ENCODE results near the gene RMC1. TPM values are rescaled to one million over a fixed set of nuclear protein-coding genes. Genes with fewer than 3 reads are reported as not detected.
A peak's percentile ranks its signal among the peaks of the same experiment; 100 is the strongest.

Gene RMC1
- total RNA-seq, 6 experiments from 2014 or later = 17.3 to 19.9 (median 19.4) TPM

DNA sequence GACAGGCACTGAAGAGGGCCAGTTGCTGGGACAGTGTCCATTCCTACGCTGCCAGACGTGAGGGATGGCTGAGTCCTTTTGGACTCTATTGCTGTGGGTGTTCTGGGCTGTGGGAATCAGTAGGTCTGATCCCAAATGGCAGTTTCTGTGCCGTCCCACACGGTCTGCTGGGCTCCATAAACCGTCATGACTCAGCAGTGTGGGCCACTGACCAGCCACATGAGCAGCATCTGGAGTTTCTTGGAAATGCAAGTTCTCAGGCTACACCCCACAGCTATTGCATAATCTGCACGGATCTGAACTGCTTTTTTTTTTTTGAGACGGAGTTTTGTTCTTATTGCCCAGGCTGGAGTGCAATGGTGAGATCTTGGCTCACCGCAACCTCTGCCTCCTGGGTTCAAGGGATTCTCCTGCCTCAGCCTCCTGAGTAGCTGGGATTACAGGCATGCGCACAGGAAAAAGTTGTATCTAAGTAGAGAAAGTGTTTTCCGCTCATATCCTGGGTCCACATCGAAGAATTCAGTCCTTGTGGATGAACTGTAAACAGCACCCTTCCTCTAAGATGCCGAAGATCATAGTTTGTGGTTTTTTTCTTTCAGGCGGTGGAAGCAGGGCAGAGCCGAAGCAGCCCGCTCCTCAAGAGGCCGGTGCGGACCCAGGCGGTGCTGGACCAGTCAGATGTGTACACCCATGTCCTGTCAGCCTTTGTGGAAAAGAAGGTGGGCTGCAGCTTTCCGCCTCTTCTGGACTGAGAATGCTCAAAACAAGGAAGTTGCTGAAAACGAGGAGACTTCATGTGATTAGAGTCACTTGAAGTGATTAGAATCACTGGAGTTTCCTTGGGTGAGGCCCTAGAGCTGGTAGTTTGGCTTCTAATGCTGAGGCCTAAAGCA lies 25.5 kb downstream of the RMC1 start:
- Mint-ChIP-seq H3K4me3 (peak overlapping the region; percentile 18), H3K9me3 (no peaks in the 10 kb centered on the region), H3K36me3 (ENCODE audit: low read depth) (peaks cover 70% of the 10 kb centered on the region), H3K27me3 (ENCODE audit: insufficient read depth) (no peaks in the 10 kb centered on the region; the same call in 1 of the 2 replicates), H3K4me1 (ENCODE audit: low read depth) (peaks cover 40% of the 10 kb centered on the region), H3K27ac (peak overlapping the region; percentile 73)
- TF ChIP-seq, protein P1, sequence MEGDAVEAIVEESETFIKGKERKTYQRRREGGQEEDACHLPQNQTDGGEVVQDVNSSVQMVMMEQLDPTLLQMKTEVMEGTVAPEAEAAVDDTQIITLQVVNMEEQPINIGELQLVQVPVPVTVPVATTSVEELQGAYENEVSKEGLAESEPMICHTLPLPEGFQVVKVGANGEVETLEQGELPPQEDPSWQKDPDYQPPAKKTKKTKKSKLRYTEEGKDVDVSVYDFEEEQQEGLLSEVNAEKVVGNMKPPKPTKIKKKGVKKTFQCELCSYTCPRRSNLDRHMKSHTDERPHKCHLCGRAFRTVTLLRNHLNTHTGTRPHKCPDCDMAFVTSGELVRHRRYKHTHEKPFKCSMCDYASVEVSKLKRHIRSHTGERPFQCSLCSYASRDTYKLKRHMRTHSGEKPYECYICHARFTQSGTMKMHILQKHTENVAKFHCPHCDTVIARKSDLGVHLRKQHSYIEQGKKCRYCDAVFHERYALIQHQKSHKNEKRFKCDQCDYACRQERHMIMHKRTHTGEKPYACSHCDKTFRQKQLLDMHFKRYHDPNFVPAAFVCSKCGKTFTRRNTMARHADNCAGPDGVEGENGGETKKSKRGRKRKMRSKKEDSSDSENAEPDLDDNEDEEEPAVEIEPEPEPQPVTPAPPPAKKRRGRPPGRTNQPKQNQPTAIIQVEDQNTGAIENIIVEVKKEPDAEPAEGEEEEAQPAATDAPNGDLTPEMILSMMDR (IDR thresholded peaks at IDR 0.05) = peak; percentile 40
- DNase-seq = no peak

DNA sequence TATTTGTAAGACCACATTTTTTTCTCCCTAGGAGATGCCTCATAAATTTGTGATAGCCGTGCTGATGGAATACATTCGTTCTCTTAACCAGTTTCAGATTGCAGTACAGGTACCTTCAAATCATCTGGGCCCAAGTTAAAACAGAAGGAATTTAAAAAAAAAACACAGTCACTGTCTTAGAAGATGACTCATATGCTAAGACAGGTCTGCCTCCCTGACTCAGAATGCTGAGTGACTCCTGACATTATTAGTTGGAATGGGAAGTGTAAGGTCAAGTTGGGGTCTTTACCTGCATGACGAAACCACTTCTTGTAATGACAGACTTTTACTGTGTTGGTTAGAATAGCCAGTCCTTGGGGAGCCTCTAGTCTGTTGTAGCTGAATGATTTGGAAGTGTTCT lies 26.3 kb downstream of the RMC1 start:
- Mint-ChIP-seq H3K27ac (peak overlapping the region; percentile 73), H3K27me3 (ENCODE audit: insufficient read depth) (no peaks in the 10 kb centered on the region; the same call in 1 of the 2 replicates), H3K9me3 (no peaks in the 10 kb centered on the region), H3K4me3 (peak overlapping the region; percentile 18), H3K36me3 (ENCODE audit: low read depth) (peaks cover 71% of the 10 kb centered on the region), H3K4me1 (ENCODE audit: low read depth) (peaks cover 36% of the 10 kb centered on the region)
- DNase-seq = peak; percentile 54
- TF ChIP-seq, protein P1 (IDR thresholded peaks at IDR 0.05) = no peak

DNA sequence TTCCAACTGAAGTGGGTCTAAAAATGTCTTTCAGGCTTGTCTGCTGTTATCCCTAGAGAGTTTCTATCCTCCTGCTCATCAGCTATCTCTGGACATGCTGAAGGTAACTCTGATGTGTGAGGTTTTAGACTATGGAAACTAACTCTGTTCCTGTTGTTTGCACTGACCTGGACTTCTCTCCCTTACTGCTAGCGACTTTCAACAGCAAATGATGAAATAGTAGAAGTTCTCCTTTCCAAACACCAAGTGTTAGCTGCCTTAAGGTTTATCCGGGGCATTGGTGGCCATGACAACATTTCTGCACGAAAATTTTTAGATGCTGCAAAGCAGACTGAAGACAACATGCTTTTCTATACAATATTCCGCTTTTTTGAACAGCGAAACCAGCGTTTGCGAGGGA lies 26.9 kb downstream of the RMC1 start:
- Mint-ChIP-seq H3K4me1 (ENCODE audit: low read depth) (peaks cover 36% of the 10 kb centered on the region), H3K9me3 (no peaks in the 10 kb centered on the region), H3K27ac (peak overlapping the region; percentile 73)

DNA sequence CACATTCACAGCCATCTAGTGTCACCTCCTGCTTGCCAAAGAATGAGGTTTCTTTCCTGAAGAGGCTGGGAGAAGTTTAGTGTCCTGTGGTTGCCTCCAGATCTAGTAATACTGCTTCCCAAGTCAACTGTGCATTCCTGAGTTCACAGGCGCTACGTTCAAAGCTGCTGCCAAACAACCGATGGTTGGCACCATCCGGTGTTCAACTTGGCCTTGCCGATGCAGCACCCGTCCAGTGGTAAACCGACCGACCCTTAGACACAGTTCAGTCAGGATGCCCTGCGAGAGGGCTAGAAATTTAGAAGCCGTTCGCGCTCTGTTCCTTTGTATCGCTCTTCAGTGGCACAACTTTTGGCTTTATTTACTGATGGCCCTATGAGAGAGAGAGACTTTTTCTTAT lies 28.6 kb downstream of the RMC1 start:
- no peak for DNase-seq
- H3K9me3 Mint-ChIP-seq = no peaks in the 10 kb centered on the region
- peaks cover 75% of the 10 kb centered on the region for H3K36me3 Mint-ChIP-seq (ENCODE audit: low read depth)
- no peak overlapping the region for H3K4me3 Mint-ChIP-seq
- no peaks in the 10 kb centered on the region; the same call in 1 of the 2 replicates for H3K27me3 Mint-ChIP-seq (ENCODE audit: insufficient read depth)
- TF ChIP-seq, protein P1 (IDR thresholded peaks at IDR 0.05) = no peak
- H3K27ac Mint-ChIP-seq = no peak overlapping the region
- peaks cover 30% of the 10 kb centered on the region for H3K4me1 Mint-ChIP-seq (ENCODE audit: low read depth)

More for the DNA sequence above, 26.9 kb downstream of the RMC1 start:
- Mint-ChIP-seq H3K4me3 (no peak overlapping the region), H3K27me3 (ENCODE audit: insufficient read depth) (no peaks in the 10 kb centered on the region; the same call in 1 of the 2 replicates), H3K36me3 (ENCODE audit: low read depth) (peaks cover 76% of the 10 kb centered on the region)
- TF ChIP-seq, protein P1 (IDR thresholded peaks at IDR 0.05) = no peak
- no peak for DNase-seq

DNA sequence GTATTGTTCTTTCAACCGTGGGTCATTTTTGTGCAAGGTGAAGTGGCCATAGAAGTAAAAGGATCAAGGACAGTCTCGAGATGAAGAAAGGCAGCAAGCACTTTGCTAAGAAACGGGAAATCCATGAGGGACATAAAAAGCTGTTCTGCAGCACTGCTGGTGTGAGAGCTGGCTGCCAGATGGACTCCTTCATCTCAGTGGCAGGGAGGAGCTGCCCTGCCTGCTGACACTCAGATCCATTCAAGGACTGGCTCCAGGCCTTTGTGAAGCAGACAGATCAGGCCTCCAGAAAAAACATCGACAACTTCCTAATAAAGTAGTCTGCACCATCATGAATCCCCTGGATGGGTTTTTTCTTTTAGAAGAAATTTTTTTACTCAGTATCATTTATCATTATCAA lies 29.5 kb downstream of the RMC1 start:
- H3K4me3 Mint-ChIP-seq = no peak overlapping the region
- DNase-seq = no peak
- peaks cover 71% of the 10 kb centered on the region for H3K36me3 Mint-ChIP-seq (ENCODE audit: low read depth)
- TF ChIP-seq, protein P1 (IDR thresholded peaks at IDR 0.05) = no peak
- no peaks in the 10 kb centered on the region; the same call in 1 of the 2 replicates for H3K27me3 Mint-ChIP-seq (ENCODE audit: insufficient read depth)
- no peak overlapping the region for H3K27ac Mint-ChIP-seq
- H3K9me3 Mint-ChIP-seq = no peaks in the 10 kb centered on the region
- peaks cover 28% of the 10 kb centered on the region for H3K4me1 Mint-ChIP-seq (ENCODE audit: low read depth)

Measured in HFFc6 (cell line).